SU-DHL-6 (cell line): ENCODE data around the gene ZNF276.

Experiments used
- EZH2phosphoT487 ChIP-seq: fragments of 200-600 bp; sonication (generic), shearing (Covaris generic); conservative IDR thresholded peaks from 2 replicates; pipeline ENCODE4 v1.6.1; 2018; ENCODE audit warnings: mild to moderate bottlenecking, antibody characterized with exemption, low read length, moderate library complexity, mixed read lengths
- TF ChIP-seq, protein P1 (sequence below): fragments of 200-600 bp; sonication (generic); IDR thresholded peaks from one replicate; pipeline ENCODE4 v1.5.1; 2017; ENCODE audit warnings: antibody characterized with exemption, mild to moderate bottlenecking, low read length, moderate library complexity; ENCODE audit not compliant: insufficient read depth, poor library complexity, severe bottlenecking

DNA sequence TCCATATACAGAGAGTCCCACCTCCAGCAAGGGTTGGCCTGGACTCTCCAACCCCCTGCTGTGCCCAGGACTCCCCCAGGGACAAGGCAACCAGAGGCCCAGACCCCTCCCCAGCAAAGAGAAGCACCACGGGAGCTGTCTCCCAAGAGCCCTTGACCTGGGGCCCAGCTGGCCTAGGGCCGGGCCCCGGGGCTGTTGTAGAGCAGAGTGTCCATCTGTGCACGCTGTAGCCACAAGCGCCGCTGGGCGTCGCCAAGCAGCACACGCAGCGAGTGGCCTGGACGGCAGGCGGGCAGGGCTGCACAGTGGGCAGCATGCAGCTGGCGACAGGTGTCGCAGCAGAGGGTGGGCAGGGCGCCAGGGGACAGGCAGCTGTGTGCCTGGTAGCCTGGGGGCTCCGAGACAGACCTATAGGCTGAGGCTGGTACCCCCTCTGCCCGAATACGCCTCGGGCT lies 24.1 kb upstream of the ZNF276 start:
- TF ChIP-seq, protein P1, sequence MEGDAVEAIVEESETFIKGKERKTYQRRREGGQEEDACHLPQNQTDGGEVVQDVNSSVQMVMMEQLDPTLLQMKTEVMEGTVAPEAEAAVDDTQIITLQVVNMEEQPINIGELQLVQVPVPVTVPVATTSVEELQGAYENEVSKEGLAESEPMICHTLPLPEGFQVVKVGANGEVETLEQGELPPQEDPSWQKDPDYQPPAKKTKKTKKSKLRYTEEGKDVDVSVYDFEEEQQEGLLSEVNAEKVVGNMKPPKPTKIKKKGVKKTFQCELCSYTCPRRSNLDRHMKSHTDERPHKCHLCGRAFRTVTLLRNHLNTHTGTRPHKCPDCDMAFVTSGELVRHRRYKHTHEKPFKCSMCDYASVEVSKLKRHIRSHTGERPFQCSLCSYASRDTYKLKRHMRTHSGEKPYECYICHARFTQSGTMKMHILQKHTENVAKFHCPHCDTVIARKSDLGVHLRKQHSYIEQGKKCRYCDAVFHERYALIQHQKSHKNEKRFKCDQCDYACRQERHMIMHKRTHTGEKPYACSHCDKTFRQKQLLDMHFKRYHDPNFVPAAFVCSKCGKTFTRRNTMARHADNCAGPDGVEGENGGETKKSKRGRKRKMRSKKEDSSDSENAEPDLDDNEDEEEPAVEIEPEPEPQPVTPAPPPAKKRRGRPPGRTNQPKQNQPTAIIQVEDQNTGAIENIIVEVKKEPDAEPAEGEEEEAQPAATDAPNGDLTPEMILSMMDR: no peak
- no peak for TF ChIP-seq EZH2phosphoT487
